VCaP (cell line): ENCODE results near the gene XYLT1.

Experiments
- H3K27ac ChIP-seq: fragments of 450-650 bp; 2 replicates; pipeline ENCODE4 v1.5.1; 2017
- TF ChIP-seq, protein P1 (sequence below): fragments of 450-650 bp; conservative IDR thresholded peaks from 2 replicates; pipeline ENCODE4 v1.5.1; 2017; ENCODE audit warnings: mild to moderate bottlenecking, moderate library complexity

Gene XYLT1

DNA sequence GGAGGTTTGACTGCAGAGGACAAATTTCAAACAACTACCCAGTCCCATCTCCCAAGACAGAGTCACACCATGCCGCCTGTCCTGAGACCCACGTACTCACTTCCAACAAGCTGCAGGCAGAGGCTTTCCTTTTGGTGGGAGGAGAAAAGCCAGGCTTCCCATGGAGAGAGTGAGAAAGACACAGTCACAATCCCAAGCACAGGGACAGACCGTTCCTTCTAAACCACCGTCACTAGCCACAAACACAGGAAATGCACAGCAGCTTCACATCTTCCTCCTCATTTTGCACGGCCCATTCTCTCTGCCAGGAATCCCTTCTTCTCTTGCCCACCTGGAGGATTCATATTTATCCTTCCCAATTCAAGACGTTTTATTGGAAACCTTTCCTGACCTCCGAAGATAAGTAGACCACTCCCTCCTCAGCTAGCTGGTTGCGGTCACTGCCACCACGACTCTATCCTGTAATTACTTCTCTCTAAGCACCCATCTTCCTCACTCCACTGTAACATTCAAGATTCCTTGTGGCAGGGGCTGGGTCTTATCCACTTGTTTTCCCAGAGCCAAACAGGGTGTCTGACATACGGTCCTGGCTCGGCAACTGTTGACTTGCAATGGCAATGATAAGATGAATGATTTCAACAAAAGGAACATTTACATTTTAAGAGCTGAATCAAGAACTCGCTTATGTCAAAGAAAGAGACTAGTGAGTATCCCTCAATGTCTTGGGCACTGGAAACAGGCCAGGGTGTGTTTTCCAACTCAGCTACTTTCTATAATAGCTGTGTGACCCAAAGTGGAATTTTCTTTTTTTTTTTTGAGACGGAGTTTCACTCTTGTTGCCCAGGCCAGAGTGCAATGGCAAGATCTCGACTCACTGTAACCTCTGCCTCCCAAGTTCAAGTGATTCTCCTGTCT, 87.6 kb downstream of the XYLT1 start:
- TF ChIP-seq, protein P1, sequence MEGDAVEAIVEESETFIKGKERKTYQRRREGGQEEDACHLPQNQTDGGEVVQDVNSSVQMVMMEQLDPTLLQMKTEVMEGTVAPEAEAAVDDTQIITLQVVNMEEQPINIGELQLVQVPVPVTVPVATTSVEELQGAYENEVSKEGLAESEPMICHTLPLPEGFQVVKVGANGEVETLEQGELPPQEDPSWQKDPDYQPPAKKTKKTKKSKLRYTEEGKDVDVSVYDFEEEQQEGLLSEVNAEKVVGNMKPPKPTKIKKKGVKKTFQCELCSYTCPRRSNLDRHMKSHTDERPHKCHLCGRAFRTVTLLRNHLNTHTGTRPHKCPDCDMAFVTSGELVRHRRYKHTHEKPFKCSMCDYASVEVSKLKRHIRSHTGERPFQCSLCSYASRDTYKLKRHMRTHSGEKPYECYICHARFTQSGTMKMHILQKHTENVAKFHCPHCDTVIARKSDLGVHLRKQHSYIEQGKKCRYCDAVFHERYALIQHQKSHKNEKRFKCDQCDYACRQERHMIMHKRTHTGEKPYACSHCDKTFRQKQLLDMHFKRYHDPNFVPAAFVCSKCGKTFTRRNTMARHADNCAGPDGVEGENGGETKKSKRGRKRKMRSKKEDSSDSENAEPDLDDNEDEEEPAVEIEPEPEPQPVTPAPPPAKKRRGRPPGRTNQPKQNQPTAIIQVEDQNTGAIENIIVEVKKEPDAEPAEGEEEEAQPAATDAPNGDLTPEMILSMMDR, result no peak
- no peak overlapping the region for H3K27ac ChIP-seq

DNA sequence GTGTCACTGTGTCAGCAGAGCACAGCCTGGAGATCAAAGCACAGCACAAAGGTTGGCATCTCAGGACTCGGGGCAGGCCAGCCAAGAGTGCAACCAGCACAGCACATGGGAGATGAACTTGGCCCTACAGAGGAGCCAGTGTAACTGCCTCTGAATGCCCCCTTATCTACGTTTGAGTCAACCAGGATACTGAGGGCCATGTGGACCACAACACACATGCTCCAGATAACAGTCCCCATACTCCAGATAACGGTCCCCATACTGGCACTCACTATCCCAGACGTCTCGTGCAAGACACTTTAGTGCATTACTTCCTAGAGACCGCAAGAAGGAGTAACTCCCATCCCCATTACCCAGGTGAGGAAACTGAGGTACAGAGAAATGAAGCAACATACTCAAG, 88.2 kb downstream of the XYLT1 start:
- H3K27ac ChIP-seq, result no peak overlapping the region
- TF ChIP-seq, protein P1, result no peak

DNA sequence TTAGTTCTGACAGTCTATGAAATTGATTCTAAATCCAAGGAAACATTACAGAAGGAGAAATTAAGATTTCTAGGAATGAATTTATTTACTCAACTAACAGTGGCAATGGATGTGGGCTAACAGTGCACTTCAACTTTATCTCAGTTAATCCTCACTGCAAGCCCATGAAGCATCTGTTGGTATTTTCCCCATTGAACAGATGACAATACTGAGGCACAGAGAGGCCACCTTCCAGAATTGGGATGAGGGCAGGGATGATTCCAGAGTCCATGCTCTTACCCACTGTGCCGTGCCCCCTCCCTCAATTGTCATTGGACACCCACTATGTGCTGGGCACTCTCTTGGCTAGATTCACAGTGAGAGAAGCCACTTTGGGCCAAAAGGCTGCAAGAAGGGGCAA, 89.0 kb downstream of the XYLT1 start:
- TF ChIP-seq, protein P1, result no peak
- H3K27ac ChIP-seq, result no peak overlapping the region

DNA sequence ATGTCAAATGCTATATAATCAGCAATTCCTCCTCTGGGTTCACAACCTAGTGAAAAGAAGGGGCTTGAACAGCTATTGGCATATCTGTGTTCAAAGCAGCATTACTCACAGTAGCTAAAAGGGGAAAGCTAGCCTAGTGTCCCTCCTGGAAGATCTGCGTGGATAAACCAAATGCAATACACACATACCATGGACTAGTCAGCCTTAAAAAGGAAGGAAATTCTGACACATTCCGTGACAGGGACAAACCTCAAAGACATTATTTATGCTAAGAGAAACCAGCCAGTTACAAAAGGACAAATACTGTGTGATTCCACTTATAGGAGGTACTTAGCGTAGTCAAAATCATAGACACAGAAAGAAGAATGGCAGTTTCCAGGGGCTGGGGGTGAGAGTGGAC, 90.1 kb downstream of the XYLT1 start:
- TF ChIP-seq, protein P1, result no peak
- no peak overlapping the region for H3K27ac ChIP-seq

DNA sequence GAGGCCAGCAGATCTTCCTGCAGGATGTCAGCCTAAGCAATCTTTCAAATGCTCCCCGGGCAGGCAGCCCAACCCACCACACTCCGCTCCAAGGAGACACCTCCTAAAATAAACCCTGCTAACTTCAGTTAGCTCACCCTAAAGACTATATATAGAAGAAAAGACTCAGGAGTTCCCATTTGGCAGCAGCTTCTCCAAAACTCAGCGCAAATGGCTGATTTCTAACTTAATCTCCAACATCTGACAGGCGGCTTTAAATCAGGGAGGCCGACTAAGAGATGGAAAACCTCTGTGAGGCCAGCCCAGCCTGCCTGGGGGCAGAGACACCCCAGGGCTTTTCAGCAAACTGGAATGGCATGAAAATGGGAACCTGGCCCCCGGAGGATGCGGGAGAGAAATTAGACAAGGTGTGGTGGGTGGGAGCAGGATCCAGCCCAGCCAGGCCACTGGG, 91.6 kb downstream of the XYLT1 start:
- TF ChIP-seq, protein P1, result no peak
- no peak overlapping the region for H3K27ac ChIP-seq

DNA sequence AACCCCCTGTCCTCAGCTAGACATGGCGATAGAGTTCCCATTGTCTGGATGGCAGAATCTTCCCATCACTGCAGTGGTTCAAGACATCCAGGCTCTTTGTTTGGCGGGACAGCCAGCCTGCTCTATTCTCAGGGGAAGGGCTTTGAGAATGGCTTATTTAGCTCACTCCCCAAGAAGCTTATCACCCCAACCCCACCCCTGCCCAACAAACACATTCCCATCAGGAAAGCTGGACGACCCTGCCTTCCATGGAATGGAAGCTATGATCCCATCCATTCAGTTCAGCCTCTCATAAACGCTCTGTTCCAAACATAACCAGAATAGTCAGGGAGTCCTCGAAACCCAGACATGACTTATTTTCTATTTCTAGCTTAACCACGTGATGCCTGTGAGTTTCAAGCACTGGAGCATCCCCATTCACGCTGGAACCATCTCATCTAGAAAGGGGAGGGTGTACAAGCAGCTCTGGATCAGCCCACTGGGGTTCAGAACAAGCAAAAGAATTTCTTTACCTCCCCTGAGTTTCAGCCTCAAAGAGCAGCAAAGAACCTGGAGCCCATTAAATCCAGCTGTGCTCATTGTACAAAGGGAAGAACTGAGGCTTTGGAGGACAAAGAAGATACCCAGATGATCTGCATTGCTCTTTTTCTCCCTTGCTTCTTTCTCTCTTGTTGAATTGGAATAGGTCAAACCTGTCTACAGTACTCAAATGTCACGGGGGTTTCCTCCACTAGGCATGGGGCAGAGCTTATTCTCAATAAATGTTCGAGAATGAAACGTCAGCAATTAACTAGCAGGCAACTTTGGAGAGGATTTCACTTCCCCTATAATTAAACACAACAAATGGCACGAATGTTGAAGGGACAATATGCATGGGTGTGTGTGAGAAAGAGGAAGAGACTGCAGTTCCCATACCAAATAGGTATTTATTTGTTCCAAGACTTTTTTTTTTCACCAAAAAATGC, 93.1 kb downstream of the XYLT1 start:
- H3K27ac ChIP-seq, result no peak overlapping the region
- TF ChIP-seq, protein P1, result no peak
